GM18526 (cell line): Measurements from ENCODE around the gene FRMD5.

Experiments used
- POLR2A ChIP-seq: IDR thresholded peaks from 3 replicates; pipeline ENCODE4 v1.6.1; 2011; ENCODE audit not compliant: insufficient read length; ENCODE audit errors: extremely low read depth

Gene FRMD5

DNA sequence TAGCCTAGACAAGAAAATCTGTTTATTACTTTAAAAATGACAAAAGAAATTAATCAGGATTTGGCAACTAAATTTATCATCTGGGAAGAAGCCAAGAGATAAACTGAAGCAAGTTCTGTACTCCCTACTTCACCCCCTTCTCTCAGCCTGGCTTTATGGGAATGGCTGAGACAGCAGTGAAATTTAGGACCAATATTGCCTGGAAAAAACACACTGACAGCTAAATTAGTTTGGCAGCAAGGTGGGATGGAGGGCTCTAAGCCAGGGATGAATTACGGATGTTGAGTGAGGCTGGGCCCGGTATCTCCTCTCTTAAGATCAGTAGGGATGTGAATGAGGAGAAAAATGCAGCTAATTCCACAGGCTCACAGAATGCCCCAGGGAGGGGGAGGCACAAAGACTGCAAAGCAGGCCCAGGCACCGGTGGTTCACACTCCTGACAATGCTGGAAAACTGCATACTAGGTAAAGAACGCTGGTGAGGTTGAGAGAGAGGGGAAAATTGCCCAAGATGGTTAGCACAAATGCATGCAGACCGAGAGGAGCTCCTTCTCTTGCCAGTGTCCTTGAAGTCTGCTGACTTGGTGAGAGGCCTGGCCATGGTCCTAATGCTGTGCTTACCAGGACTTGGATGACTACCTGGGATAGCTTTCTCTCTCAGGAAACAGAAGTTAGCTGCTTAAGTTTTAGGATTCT, 279.3 kb downstream of the FRMD5 start:
- TF ChIP-seq POLR2A = no peak

DNA sequence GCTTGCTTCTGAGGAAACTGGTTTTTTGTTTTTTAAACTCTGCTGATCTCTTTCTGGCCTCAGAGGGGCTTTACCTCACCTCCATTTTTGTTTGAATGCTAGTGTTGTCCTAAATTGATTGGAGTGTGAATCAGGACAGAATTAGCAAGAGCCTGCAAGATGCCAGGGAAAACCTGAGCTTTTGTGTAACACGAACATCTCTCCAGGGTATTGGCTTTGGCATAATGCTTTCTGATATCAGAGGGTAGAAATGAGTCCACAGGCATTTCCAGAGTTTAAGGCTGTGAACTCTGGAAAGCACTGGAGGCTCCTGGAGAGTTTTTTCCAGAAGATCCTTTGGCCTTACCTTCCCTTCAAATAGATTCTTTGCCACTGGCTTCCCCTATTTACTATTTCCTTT, 281.1 kb downstream of the FRMD5 start:
- TF ChIP-seq POLR2A = no peak

DNA sequence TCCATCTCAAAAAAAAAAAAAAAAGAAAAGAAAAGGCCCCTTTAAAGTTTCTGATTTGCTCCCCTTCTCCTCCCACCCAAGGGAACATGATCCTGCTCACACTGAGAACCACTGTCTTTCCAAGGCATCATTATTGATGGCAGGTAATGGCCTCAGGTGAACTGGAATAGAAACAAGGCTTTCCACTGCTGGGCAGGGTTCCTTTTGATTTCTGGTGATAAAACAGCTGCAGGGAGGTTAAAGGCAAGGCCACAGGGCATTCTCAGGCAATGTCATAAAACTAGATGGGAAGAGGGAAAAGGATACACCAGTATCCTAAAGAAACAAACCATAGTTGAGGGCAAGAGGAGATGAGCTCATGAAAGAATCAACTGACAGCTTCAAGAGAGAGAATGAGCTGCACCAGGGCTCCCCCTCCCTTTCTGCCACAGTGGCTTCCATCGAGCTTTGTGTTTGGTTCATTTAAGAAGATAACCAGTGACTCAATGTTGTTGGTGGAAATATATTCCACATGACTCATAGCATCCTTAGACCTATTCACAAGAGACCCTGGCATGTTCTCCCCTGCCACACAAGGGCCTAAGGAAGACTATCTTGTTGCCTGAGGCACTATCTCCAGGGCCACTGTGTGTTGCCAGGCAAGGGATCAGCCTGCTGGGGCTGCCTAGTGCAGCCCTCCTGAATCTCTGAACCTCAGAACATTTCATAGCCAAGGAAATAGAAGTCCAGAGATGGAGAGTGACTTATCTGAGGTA, 281.9 kb downstream of the FRMD5 start:
- no peak for TF ChIP-seq POLR2A

GRCh38 chr15:43912208-43912607, 282.9 kb downstream of the FRMD5 start:
- no peak for TF ChIP-seq POLR2A

DNA sequence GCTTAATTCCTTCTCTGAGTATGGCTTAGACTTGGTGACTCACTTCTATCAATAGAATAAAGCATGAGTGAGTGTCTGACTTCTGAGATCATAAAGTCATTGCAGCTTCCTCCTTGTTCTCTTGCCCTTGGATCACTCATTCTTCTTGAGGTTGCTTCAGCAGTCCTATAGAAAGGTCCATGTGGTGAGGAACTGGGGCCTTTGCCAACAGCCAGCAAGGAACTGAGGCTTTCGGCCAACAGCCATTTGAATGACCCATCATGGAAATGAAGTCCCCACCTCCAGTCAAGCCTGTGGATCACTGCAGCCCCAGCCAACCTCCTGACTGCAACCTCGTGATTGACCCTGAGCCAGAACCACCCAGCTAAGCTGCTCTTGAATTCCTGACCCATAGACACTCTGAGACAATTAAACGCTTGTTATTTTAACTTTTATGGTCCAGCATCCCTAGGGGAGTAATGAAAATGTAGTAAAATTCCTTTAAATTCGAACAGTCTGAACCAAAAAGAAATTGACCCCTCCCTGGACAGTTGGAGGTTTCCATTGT, 283.8 kb downstream of the FRMD5 start:
- TF ChIP-seq POLR2A = no peak

GRCh38 chr15:43908516-43909050, 286.5 kb downstream of the FRMD5 start:
- TF ChIP-seq POLR2A = no peak

DNA sequence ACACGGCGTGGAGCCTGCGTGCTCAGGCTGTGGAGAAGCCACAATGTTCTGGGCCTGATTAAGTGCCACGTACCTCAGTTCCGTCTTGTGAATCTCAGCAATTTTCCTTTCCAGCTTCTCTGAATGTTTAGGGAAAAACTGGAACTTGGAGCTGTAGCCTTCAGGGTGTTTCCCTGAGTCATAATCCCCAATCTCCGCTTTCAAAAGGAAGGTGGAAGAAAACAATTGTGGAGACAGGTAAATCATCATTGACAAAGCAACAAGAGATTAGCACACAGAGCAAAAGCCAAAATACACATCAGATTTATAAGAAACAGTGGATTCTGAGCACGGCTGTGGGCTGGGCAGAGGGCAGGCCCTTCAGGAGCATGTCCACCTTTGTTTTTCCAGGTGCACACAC, 289.3 kb downstream of the FRMD5 start:
- TF ChIP-seq POLR2A = no peak

- no peak for TF ChIP-seq POLR2A
These were observed 291.2 kb downstream of the FRMD5 start for GRCh38 chr15:43903864-43904290.

DNA sequence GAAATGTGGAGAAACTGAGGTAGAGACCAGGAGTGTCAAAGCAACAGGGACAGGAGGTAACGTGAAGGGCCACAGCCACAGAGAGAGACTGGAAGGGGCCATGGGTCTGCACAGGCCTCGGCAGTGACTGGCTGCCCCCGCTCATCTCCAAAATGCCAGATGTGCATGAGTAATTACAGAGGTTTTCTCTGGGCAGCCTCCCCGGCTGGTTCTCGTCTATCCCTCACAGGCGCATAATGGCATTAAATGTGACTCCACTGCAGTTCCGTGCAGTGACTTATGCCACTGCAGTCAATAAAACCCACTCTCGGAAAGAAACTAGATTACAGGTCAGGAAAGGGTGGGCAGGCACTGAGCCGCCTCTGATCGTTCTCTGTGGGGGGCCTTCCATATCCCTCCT, 293.6 kb downstream of the FRMD5 start:
- no peak for TF ChIP-seq POLR2A

- TF ChIP-seq POLR2A = no peak
These were observed 294.1 kb downstream of the FRMD5 start for GRCh38 chr15:43900996-43901395.

DNA sequence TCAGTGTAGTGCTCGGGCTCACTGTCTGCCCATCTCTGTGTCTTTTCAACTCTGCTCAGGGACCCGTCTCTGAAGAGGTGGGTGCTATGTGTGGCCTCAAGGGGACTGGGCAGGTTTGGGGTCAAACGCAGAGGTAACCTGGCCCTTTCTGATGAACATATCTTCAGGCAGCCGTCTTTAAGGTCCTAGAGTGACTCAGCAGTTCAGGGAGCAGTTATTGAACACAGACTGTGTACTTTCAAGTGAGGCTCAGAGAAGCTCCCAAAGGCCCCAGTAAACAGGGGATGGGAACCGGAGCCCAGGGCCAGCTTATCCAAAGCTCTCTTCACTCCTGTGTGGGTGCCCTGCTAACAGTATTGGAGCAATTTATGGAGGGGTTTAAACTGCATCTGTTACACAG, 295.1 kb downstream of the FRMD5 start:
- TF ChIP-seq POLR2A = no peak

GRCh38 chr15:43898891-43899290, 296.2 kb downstream of the FRMD5 start:
- TF ChIP-seq POLR2A = no peak

- TF ChIP-seq POLR2A = no peak
These were observed 298.5 kb downstream of the FRMD5 start for GRCh38 chr15:43896543-43896942.

DNA sequence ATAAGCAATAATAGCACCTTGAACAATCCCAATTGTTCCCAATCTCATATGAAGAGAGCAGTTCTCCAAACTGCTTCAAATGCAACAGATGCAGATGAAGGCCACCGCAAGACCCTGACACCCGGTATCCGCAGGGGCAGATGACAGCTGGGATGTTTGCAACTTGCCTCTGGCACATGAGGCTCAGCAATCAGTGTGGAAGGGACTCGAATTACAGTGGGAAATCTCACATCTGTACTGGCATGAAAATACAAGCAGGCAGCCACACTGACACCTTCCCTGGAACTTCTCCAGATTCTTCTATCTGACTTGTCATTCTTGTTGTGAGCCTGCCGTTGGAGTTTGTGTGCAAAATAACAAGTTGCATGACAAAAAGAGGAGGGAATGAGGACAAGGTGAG, 299.5 kb downstream of the FRMD5 start:
- TF ChIP-seq POLR2A = no peak

DNA sequence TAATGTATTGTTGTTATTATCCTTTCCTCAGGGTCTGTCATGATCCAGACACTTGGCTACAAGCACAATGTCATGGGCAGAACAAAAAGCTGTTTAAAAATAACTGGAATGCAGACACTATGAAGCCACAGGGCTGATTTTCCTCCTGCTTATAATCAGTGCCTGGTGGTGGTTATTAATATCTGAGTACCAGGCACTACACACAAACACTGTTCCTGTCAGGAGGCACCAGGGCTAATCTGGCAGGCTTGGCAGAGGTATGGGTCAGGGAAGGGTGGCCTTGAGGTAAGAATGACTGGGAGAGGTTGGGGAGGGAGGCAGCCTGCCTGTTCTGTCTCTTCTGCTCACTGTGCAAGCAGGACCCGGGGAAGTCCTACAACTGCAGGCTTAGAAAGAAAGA, 301.1 kb downstream of the FRMD5 start:
- TF ChIP-seq POLR2A = no peak

- TF ChIP-seq POLR2A = no peak
These were observed 306.0 kb downstream of the FRMD5 start for GRCh38 chr15:43889042-43889441.
